T-helper 17 cell (primary cell): Measurements from ENCODE around the gene AADACL3. TPM values are rescaled to one million over a fixed set of nuclear protein-coding genes. Genes with fewer than 3 reads are reported as not detected.
"Not testable (repeated sequence)": the region's sequence is repeated elsewhere in the genome, so short reads cannot be mapped to it uniquely, and the experiment has no call there.

ENCODE experiments used
- ATAC-seq: fragments of 150-1000 bp; cut with Tn5 transposase; 2 replicates; pipeline ENCODE4 v1.10.0; 2021; ENCODE audit warnings: mild to moderate bottlenecking, moderate library complexity
- DNase-seq, 3 donors: peaks; one replicate each; pipeline versions ENCODE4 v3.0.0 to v3.0.0-alpha.2; 2020 to 2021
- H3K9me3 ChIP-seq: one replicate; pipeline ENCODE4 v1.7.0; 2013; ENCODE audit warnings: low read length, mild to moderate bottlenecking; ENCODE audit not compliant: control insufficient read depth, poor library complexity, severe bottlenecking
- H3K27ac Mint-ChIP-seq: one replicate; pipeline ENCODE4 v1.8.0; 2022; ENCODE audit warnings: mild to moderate bottlenecking, moderate library complexity, mixed read lengths
- H3K27me3 Mint-ChIP-seq: one replicate; pipeline ENCODE4 v1.8.0; 2022; ENCODE audit warnings: mixed read lengths
- H3K36me3 Mint-ChIP-seq: one replicate; pipeline ENCODE4 v1.8.0; 2022; ENCODE audit warnings: low read depth, mixed read lengths
- H3K4me1 Mint-ChIP-seq: one replicate; pipeline ENCODE4 v1.8.0; 2022; ENCODE audit warnings: mild to moderate bottlenecking, mixed read lengths
- H3K4me3 Mint-ChIP-seq: one replicate; pipeline ENCODE4 v1.8.0; 2022; ENCODE audit warnings: mild to moderate bottlenecking, moderate library complexity, mixed read lengths
- total RNA-seq, 4 donors: library from RNA in 2 of 4; stranded (reverse) in 2 of 4; gene quantifications; one replicate each; pipeline ENCODE4 v1.2.3 and lab custom pipeline; 2022 to 2026

Gene AADACL3, protein sequence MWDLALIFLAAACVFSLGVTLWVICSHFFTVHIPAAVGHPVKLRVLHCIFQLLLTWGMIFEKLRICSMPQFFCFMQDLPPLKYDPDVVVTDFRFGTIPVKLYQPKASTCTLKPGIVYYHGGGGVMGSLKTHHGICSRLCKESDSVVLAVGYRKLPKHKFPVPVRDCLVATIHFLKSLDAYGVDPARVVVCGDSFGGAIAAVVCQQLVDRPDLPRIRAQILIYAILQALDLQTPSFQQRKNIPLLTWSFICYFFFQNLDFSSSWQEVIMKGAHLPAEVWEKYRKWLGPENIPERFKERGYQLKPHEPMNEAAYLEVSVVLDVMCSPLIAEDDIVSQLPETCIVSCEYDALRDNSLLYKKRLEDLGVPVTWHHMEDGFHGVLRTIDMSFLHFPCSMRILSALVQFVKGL
- total RNA-seq (not detected), total RNA-seq (lab: John Stamatoyannopoulos, UW) (0 reads per million in 2 donors)

DNA sequence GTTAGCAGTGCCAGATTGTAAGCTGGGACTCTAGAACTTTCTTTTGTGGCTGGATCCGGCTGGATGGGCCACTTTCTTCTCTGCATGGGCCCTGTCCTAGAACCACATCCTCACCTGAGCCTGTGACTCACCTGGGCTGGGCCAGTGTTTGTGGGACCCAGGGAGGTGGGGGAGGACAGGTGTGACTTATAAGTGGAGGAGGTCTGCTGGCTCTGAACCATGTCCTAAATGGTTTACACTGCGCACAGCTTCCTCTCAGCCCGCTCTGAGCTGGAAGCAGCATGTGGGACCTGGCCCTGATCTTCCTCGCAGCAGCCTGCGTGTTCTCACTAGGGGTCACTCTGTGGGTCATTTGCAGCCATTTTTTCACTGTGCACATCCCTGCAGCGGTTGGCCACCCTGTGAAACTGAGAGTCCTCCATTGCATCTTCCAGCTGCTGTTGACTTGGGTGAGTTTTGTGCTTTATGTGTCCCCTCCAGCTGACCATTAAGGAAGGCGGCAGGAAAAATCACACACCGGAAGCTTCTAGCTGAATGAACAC, at the start of gene AADACL3:
Gene AADACL3 (plus strand): TSS at position 215 of the 542 bp plus-strand sequence. CDS start 67 bp downstream, at position 282.
- no peak within 1 kb of the TSS for H3K27ac Mint-ChIP-seq
- no peak within 1 kb of the TSS for H3K4me3 Mint-ChIP-seq
- peaks cover 75% of the 10 kb centered on the region for H3K27me3 Mint-ChIP-seq
- ATAC-seq (no peak), DNase-seq (no peak)
- H3K4me1 Mint-ChIP-seq = no peaks in the 10 kb centered on the region
- no peaks in the 10 kb centered on the region for H3K9me3 ChIP-seq
- peaks cover 4% of the 10 kb centered on the region for H3K36me3 Mint-ChIP-seq

DNA sequence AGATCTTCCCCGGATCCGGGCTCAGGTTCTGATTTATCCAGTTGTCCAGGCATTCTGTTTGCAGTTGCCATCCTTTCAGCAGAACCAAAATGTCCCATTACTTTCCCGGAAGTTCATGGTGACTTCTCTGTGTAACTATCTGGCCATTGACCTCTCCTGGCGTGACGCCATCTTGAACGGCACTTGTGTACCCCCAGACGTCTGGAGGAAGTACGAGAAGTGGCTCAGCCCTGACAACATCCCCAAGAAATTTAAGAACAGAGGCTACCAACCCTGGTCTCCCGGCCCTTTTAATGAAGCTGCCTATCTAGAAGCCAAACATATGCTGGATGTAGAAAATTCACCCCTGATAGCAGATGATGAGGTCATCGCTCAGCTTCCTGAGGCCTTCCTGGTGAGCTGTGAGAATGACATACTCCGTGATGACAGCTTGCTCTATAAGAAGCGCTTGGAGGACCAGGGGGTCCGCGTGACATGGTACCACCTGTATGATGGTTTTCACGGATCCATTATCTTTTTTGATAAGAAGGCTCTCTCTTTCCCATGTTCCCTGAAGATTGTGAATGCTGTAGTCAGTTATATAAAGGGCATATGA, 49.7 kb upstream of the AADACL3 start:
- Mint-ChIP-seq H3K4me3 (no peak overlapping the region), H3K27me3 (peaks cover 7% of the 10 kb centered on the region), H3K36me3 (no peaks in the 10 kb centered on the region), H3K4me1 (no peaks in the 10 kb centered on the region), H3K27ac (no peak overlapping the region)
- H3K9me3 ChIP-seq = no peaks in the 10 kb centered on the region
- ATAC-seq (no peak), DNase-seq (no peak)

DNA sequence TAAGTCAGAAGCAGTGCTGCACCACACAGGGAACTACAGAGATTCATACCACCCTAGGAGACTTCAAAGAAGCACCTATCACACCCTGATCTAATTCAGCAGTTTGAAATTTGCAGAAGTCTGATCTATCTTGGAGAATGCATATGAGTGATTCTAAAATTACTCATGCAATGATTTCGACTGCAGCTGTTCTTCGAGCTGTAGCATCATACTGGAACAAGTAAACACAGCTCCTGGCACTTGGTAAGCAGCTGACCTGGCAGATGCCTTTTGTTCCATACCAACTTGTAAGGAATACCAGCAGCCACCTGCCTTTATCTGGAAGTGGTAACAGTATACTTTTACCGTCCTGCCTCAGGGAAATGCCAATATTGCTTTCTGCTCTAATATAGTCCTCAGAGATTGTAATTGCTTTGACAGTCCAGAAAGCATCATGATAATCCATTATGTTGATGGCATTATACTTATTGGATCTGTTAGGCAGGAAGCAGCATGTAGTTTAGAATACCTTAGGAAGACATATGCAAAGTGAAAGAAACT, 46.3 kb upstream of the AADACL3 start:
- ATAC-seq (no peak), DNase-seq (no peak)
- Mint-ChIP-seq H3K36me3 (no peaks in the 10 kb centered on the region), H3K4me3 (no peak overlapping the region), H3K27ac (no peak overlapping the region), H3K27me3 (peaks cover 24% of the 10 kb centered on the region), H3K4me1 (no peaks in the 10 kb centered on the region)
- H3K9me3 ChIP-seq = no peaks in the 10 kb centered on the region

DNA sequence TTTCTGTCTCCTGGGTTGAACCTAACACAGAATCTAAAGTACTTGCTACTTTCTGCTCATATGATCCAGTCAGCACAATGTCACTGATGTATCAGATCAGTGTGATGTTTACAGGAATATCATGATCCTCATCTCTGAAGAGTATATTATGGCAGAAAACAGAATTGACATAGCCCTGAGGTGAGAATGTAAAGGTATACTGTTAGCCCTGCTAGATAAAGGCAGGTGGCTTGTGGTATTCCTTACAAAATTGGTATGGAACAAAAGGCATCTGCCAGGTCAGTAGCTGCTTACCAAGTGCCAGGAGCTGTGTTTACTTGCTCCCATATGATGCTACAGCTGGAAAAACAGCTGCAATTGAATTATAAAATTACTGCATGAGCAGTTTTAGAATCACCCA, 41.6 kb upstream of the AADACL3 start:
- ATAC-seq = no peak
- H3K27me3 Mint-ChIP-seq = peaks cover 40% of the 10 kb centered on the region
- no peaks in the 10 kb centered on the region for H3K4me1 Mint-ChIP-seq
- no peaks in the 10 kb centered on the region for H3K36me3 Mint-ChIP-seq
- H3K4me3 Mint-ChIP-seq = no peak overlapping the region
- H3K27ac Mint-ChIP-seq = no peak overlapping the region
- no peaks in the 10 kb centered on the region for H3K9me3 ChIP-seq
- no peak for DNase-seq

DNA sequence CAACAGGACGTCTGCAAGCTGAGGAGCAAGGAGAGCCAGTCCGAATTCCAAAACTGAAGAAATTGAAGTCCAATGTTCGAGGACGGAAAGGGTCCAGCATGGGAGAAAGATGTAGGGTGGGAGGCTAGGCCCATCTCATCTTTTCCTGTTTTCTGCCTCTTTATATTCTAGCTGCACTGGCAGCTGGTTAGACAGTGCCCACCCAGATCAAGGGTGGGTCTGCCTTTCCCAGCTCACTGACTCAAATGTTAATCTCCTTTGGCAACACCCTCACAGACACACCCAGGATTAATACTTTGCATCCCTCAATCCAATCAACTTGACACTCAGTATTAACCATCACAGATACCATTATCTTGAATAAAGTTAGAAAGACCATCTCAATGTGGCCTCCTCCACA, 39.8 kb upstream of the AADACL3 start:
- not testable (repeated sequence) for H3K4me1 Mint-ChIP-seq, DNase-seq, H3K36me3 Mint-ChIP-seq, H3K9me3 ChIP-seq, H3K4me3 Mint-ChIP-seq, H3K27ac Mint-ChIP-seq, ATAC-seq
- peaks cover 40% of the 10 kb centered on the region for H3K27me3 Mint-ChIP-seq

DNA sequence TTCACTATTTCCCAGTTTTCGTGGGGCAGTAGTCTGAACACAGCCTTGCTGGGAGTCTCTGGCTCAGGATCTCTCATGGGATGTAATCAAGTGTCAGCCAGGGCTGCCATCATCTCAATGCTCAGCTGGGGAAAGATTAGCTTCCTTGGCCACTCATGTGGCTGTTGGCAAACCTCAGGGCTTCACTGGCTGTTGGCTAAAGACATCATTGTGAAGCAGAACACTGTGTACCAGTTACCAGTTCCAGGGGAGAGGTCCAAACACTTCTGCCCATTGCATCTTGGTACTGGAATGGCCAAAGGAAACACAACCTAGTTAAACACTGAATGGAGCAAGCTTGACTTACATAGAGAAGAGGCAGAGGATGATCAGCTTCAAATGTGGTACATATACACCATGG, 38.3 kb upstream of the AADACL3 start:
- no peaks in the 10 kb centered on the region for H3K9me3 ChIP-seq
- no peak overlapping the region for H3K27ac Mint-ChIP-seq
- DNase-seq (no peak), ATAC-seq (no peak)
- no peak overlapping the region for H3K4me3 Mint-ChIP-seq
- H3K27me3 Mint-ChIP-seq = peaks cover 36% of the 10 kb centered on the region
- H3K36me3 Mint-ChIP-seq = no peaks in the 10 kb centered on the region
- H3K4me1 Mint-ChIP-seq = no peaks in the 10 kb centered on the region

DNA sequence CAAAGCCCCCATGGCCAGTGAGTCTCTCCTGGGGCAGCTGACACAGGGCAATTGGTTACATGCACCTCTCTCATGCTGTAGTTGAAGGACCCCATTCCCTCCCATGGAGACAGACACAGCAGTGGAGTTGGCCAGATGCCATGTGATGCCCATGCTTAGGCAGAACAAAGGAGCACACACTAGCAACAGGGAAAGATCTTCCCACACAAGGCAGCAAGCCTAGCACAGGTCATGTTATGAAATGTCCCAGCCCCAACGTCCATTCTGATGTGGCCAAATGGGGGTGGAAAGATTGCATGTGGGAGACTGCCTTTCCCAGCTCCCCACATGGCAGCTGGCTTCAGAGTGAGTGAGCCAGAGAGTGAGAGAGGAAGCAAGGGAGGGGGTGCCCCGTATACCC, 37.6 kb upstream of the AADACL3 start:
- ATAC-seq (no peak), DNase-seq (no peak)
- H3K36me3 Mint-ChIP-seq = no peaks in the 10 kb centered on the region
- H3K9me3 ChIP-seq = no peaks in the 10 kb centered on the region
- no peak overlapping the region for H3K27ac Mint-ChIP-seq
- no peak overlapping the region for H3K4me3 Mint-ChIP-seq
- H3K4me1 Mint-ChIP-seq = no peaks in the 10 kb centered on the region
- peaks cover 40% of the 10 kb centered on the region for H3K27me3 Mint-ChIP-seq

DNA sequence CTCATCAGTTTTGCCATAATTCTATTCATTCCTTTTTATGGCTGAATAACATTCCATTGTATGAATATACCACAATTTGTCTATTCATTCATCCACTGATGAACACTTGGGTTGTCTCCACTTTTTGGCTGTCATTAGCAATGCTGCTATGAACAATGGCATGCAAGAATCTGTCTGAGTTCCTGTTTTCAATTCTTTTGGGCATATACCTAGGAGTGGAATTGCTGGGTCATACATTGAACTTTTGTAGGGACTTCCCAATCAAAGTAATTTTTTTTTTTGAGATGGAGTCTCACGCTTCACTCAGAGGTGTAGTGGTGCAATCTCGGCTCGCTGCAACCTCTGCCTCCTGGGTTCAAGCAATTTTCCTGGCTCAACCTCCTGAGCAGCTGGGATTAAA, 37.1 kb upstream of the AADACL3 start:
- Mint-ChIP-seq H3K4me1 (no peaks in the 10 kb centered on the region), H3K4me3 (no peak overlapping the region), H3K27ac (no peak overlapping the region), H3K36me3 (no peaks in the 10 kb centered on the region), H3K27me3 (peaks cover 42% of the 10 kb centered on the region)
- ATAC-seq = no peak
- H3K9me3 ChIP-seq = no peaks in the 10 kb centered on the region
- no peak for DNase-seq

DNA sequence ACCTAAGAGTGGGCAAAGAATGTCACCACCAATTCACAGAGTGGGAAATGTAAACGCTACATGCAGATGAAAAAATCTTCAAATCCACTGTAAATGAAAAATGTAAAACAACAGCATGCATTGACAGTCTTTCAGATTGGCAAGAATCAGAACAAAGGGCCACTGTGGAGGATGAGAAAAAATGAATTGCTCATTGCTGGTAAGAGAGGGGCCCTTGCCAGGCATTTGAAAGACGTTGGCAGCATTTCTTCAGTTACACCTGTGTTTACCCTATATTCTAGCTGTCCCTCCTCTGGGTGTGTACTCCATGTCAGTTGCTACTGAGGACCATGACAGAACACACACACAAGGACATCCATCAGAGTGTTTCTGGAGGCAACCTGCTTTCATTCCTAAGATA, 25.8 kb upstream of the AADACL3 start:
- ATAC-seq (no peak), DNase-seq (no peak)
- H3K4me3 Mint-ChIP-seq = no peak overlapping the region
- peaks cover 34% of the 10 kb centered on the region for H3K27me3 Mint-ChIP-seq
- no peaks in the 10 kb centered on the region for H3K36me3 Mint-ChIP-seq
- no peaks in the 10 kb centered on the region for H3K4me1 Mint-ChIP-seq
- no peak overlapping the region for H3K27ac Mint-ChIP-seq
- no peaks in the 10 kb centered on the region for H3K9me3 ChIP-seq

DNA sequence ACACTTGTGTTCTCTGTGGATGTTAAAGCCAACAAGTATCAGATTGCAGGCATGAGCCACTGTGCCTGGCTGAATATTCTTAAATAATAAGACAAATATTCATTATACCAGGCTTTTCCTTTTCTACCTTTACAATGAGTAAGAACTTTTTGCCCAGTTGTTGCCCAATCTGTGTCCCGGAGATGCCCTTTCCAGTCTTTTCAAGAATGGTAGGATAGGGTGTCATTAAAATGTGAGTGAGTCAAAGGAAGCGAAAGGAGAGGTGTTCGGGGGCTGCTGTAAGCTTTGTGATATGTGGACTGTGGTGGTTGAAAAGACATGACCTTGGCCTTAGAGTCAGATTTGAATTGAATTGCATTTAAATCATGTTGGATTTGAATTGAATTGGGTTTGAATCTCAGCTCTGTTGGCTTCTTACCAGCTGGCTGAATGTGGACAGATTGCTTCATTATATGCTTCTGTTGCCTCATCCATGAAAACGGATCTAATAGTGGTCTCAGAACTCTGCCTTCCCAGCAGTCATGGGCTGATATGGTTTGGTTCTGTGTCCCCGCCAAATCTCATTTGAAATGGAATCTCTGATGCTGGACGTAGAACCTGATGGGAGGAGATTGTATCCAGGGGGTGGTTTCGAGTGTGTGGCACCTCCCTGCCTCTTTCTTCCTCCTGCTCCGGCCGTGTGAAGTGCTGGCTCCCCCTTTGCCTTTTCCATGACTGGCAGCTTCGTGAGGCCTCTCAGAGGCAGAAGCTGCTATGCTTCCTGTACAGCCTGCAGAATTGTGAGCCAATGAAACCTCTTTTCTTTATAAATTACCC, 22.7 kb upstream of the AADACL3 start:
- H3K27ac Mint-ChIP-seq = no peak overlapping the region
- no peaks in the 10 kb centered on the region for H3K4me1 Mint-ChIP-seq

DNA sequence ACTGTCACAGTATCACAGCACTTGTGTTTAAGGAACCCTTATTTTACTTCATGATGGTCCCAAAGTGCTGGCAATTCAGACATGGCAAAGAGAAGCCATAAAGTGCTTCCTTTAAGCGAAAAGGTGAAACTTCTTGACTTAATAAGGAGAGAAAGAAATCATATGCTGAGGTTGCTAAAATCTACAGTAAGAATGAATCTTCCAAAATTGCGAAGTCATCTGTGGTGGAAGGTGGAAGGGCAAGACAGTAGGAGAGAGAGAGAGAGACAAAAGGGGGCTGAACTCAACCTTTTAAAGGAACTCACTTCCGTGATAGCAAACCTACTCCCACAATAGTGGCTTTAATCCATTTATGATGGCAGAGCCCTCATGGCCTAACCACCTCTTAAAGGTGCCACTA, 19.3 kb upstream of the AADACL3 start:
- Mint-ChIP-seq H3K4me3 (no peak overlapping the region), H3K36me3 (peaks cover 5% of the 10 kb centered on the region), H3K27ac (no peak overlapping the region), H3K4me1 (no peaks in the 10 kb centered on the region), H3K27me3 (peaks cover 60% of the 10 kb centered on the region)
- H3K9me3 ChIP-seq = no peaks in the 10 kb centered on the region
- DNase-seq (no peak), ATAC-seq (no peak)

More for the DNA sequence above, 22.7 kb upstream of the AADACL3 start:
- Mint-ChIP-seq H3K36me3 (peaks cover 5% of the 10 kb centered on the region), H3K27me3 (peaks cover 48% of the 10 kb centered on the region), H3K4me3 (no peak overlapping the region)
- DNase-seq (no peak), ATAC-seq (no peak)
- H3K9me3 ChIP-seq = no peaks in the 10 kb centered on the region

DNA sequence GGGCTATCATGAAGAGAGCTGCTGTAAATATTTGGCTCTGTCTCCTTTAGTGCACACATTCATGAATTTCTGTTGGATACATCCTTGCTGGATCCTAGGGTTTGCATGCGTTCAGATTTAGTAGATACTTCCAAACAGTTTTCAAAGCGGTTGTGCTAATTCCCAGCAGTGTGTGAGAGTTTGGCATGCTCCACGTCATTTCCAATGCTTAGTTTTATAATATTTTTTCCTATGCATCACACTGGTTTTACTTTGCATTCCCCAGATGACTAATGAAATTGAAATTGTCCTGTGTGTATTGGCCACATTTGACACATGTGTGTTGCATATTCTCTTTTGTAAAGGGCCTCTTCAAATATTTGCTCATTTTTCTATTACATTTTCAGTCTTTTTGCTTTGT, 18.5 kb upstream of the AADACL3 start:
- DNase-seq (no peak), ATAC-seq (no peak)
- no peaks in the 10 kb centered on the region for H3K4me1 Mint-ChIP-seq
- peaks cover 60% of the 10 kb centered on the region for H3K27me3 Mint-ChIP-seq
- no peak overlapping the region for H3K27ac Mint-ChIP-seq
- H3K9me3 ChIP-seq = no peaks in the 10 kb centered on the region
- no peak overlapping the region for H3K4me3 Mint-ChIP-seq
- H3K36me3 Mint-ChIP-seq = peaks cover 5% of the 10 kb centered on the region
